Activated CD4-positive, alpha-beta T cell treated with anti-CD3 and anti-CD28 coated beads, Interleukin-2, amount 10 ng/mL, durations not matched to agents 24 days and 14 days (primary cell): ENCODE data around the gene C10orf71. TPM values are rescaled to one million over a fixed set of nuclear protein-coding genes. Genes with fewer than 3 reads are reported as not detected.

ENCODE experiments used
- DNase-seq: peaks from one replicate; pipeline ENCODE4 v3.0.0; 2022
- H3K27ac Mint-ChIP-seq: one replicate; pipeline ENCODE4 v1.8.0; 2022; ENCODE audit warnings: mild to moderate bottlenecking, mixed read lengths
- H3K27me3 Mint-ChIP-seq: one replicate; pipeline ENCODE4 v1.8.0; 2022; ENCODE audit warnings: mixed read lengths
- H3K36me3 Mint-ChIP-seq: one replicate; pipeline ENCODE4 v1.8.0; 2022; ENCODE audit warnings: low read depth, mild to moderate bottlenecking, mixed read lengths
- H3K4me1 Mint-ChIP-seq: one replicate; pipeline ENCODE4 v1.8.0; 2021; ENCODE audit warnings: mixed read lengths
- H3K4me3 Mint-ChIP-seq: one replicate; pipeline ENCODE4 v1.8.0; 2022; ENCODE audit warnings: mild to moderate bottlenecking, moderate library complexity, mixed read lengths
- H3K9me3 Mint-ChIP-seq: one replicate; pipeline ENCODE4 v1.8.0; 2021; ENCODE audit warnings: mixed read lengths
- intact Hi-C: fragments of 100-400 bp; cut with micrococcal nuclease; formaldehyde crosslinking; loops from one replicate; pipeline ENCODE4 v1.15.1; 2023
- total RNA-seq: library from RNA; stranded (reverse); gene quantifications from 2 replicates; pipeline ENCODE4 v1.2.3, GENCODE V29; 2022

C10orf71 gene
- total RNA-seq, 1 donor from 2014 or later, result not detected

DNA sequence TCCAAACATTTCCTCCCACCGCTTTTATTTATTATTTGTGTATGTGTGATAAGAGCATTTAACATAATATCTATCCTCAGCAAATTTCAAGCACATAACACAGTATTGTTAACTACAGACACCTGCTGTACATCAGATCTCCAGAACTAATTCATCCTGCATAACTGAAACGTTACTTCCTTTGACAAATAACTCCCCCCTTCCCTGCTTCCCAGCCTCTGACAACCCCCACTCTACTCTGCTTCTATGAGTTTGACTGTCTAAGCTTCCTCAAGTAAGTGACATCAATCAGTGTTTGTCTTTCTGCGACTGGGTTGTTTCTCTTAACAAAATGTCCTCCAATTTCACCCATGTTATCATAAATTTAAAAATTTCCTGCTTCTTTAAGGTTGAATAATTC is 22.1 kb downstream of the C10orf71 start:
- Mint-ChIP-seq H3K36me3 (no peaks in the 10 kb centered on the region), H3K4me1 (peaks cover 2% of the 10 kb centered on the region), H3K4me3 (no peak overlapping the region), H3K9me3 (no peaks in the 10 kb centered on the region), H3K27me3 (peaks cover 5% of the 10 kb centered on the region), H3K27ac (no peak overlapping the region)
- intact Hi-C loops, result no loop called here
- no peak for DNase-seq

DNA sequence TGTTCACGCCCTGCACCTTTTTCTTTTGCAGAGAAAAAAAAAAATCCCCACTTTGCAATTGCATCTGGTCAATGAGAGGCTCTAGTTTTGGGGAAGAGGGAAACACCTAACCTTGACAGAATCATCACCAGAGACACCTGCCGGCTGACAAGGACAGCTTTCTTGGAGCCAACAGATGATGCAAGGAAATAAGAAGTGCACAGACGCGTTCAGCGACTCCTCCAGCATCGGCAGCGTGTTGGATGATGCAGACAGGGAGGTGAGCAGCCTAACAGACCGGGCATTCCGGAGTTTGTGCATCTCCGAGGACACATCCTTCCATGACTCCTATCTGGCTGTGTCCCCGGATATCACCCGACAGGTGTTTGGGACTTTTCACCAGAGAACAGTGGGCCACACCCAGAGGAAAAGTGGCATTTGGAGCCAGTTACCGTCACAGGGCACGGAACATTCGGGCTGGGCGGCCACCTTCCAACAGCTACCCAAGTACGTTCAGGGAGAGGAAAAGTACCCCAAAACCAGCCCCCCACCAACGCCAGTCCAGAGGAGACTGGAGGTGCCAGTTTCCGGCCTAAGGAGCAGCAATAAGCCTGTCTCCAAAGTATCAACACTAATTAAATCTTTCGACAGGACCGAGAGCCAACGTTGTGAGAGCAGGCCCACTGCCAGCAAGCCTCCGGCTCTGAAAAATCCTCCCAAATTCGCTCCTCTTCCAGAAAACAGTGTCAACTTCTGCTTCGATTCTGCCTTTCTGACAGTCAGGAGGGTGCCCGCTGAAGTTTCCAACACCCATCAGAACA is 23.6 kb downstream of the C10orf71 start:
- no peak for DNase-seq

DNA sequence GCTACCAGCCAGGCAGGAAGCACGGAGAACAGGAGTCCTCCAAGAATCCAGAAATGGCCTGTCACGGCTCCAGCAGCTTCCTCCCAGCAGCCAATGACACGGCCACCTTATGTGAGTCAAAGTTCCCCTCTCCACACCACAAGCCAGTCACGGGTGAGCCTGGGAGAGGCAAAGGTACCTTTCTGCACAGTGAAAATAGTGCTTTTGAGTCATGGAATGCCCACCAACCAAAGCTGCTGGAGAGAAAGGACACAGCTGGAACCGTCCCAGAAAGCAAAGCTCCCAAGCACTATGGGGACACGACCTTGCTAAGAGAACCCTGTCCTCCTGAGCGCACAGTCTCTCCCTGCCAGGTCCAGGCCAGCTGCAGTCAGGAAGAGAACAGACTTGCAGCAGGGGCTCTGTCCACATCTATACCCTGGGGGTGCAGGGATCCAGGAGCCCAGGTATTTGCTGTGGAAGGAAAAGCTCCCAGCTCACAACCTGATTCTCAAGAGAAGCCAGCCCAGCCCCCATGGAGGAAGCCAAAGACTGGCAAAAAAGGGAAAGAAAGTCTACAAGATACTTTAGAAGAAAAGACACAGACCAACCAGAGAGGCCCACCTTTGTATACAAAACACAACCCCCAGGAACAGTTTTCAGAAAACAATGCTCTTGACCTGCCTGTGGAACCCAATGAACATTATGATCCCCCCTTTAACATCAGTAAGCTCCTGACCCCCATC is 24.4 kb downstream of the C10orf71 start:
- Mint-ChIP-seq H3K9me3 (no peaks in the 10 kb centered on the region), H3K36me3 (no peaks in the 10 kb centered on the region), H3K27ac (no peak overlapping the region), H3K4me3 (no peak overlapping the region), H3K4me1 (peaks cover 2% of the 10 kb centered on the region), H3K27me3 (peaks cover 5% of the 10 kb centered on the region)
- intact Hi-C loops, result no loop called here
- no peak for DNase-seq

More for the DNA sequence above, 23.6 kb downstream of the C10orf71 start:
- Mint-ChIP-seq H3K27me3 (peaks cover 5% of the 10 kb centered on the region), H3K36me3 (no peaks in the 10 kb centered on the region), H3K27ac (no peak overlapping the region), H3K9me3 (no peaks in the 10 kb centered on the region), H3K4me3 (no peak overlapping the region), H3K4me1 (peaks cover 2% of the 10 kb centered on the region)
- intact Hi-C loops, result no loop called here

DNA sequence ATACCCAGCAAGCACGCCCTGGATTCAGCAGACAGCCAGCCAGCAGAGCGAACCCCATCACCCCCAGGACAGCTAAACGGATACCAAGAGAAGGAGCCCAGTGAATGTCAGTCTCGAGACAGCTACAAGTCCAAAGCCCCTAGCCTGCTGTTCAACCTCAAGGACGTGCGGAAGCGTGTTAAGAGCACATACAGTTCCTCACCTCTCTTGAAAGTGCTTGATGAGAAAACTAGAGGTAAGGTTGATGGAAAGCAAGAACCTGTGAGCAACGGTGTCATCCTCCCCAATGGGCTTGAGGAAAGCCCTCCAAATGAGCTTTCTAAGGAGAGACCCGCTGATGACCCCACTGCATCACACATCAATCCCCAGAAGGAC is 24.9 kb downstream of the C10orf71 start:
- H3K9me3 Mint-ChIP-seq, result no peaks in the 10 kb centered on the region
- peaks cover 2% of the 10 kb centered on the region for H3K4me1 Mint-ChIP-seq
- H3K36me3 Mint-ChIP-seq, result no peaks in the 10 kb centered on the region
- no peak for DNase-seq
- no peak overlapping the region for H3K27ac Mint-ChIP-seq
- no peak overlapping the region for H3K4me3 Mint-ChIP-seq
- intact Hi-C loops, result no loop called here
- peaks cover 5% of the 10 kb centered on the region for H3K27me3 Mint-ChIP-seq

DNA sequence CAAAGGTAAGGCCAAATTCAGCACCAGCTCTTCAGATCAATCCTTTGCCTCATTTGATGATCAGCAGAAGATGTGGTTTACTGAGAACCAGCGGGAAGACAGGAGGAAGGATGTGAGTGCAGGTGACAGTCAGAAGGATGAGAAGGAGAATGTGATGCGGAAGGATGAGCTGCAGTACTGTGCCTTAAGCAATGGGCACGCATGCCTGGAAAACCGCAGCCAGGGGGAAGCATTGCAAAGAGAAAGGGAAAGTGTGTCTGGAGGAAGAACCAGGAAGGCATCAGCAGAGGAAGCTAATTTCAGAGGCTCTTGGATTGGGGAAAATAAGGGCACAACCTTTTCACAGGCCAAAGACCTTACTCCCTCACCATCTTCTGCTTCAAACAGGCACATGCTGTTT is 25.7 kb downstream of the C10orf71 start:
- Mint-ChIP-seq H3K4me1 (peaks cover 1% of the 10 kb centered on the region), H3K4me3 (no peak overlapping the region), H3K9me3 (no peaks in the 10 kb centered on the region), H3K27ac (no peak overlapping the region), H3K27me3 (peaks cover 5% of the 10 kb centered on the region), H3K36me3 (no peaks in the 10 kb centered on the region)
- intact Hi-C loops, result no loop called here
- no peak for DNase-seq

DNA sequence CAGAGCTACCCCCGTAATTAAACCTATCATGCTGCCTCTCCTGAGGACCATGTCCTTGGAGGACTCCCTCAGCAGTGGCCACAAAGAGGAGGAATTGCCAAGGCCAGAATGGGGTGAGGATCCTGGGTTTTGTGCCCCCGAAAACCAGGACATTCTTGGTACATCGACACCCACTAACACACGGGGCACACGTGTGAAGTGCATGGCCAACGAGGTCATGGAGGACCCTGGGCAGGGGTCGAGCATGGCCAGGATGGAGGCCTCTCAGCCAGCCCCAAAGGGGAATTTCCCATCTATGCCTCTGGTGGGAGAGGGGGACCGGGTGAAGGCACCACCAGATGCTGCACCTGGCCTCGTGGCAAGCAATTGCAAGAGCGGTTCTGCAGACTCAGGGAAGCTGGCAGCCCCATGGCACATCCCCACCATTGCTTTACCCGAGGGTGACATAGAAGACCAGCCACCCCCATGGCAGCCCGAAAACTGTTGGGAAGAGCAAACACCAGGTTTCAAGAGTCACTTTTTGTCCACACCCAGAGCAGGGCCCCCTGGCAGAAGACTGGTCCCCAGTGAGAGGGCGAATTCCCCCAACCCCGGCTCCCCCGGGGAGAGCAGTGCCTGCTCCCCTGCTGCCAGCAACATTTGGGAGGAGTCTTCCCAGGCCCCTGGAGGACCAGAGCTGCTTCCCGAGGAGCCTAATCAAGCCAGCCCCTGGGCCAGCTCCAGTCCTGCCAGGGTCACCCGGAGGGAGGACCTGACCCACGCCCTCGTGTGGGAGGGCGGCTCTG is 26.4 kb downstream of the C10orf71 start:
- H3K27ac Mint-ChIP-seq, result no peak overlapping the region
- intact Hi-C loops, result no loop called here
- no peaks in the 10 kb centered on the region for H3K9me3 Mint-ChIP-seq
- no peak overlapping the region for H3K4me3 Mint-ChIP-seq
- H3K36me3 Mint-ChIP-seq, result no peaks in the 10 kb centered on the region
- DNase-seq, result no peak
- H3K27me3 Mint-ChIP-seq, result peaks cover 4% of the 10 kb centered on the region
- H3K4me1 Mint-ChIP-seq, result no peaks in the 10 kb centered on the region

DNA sequence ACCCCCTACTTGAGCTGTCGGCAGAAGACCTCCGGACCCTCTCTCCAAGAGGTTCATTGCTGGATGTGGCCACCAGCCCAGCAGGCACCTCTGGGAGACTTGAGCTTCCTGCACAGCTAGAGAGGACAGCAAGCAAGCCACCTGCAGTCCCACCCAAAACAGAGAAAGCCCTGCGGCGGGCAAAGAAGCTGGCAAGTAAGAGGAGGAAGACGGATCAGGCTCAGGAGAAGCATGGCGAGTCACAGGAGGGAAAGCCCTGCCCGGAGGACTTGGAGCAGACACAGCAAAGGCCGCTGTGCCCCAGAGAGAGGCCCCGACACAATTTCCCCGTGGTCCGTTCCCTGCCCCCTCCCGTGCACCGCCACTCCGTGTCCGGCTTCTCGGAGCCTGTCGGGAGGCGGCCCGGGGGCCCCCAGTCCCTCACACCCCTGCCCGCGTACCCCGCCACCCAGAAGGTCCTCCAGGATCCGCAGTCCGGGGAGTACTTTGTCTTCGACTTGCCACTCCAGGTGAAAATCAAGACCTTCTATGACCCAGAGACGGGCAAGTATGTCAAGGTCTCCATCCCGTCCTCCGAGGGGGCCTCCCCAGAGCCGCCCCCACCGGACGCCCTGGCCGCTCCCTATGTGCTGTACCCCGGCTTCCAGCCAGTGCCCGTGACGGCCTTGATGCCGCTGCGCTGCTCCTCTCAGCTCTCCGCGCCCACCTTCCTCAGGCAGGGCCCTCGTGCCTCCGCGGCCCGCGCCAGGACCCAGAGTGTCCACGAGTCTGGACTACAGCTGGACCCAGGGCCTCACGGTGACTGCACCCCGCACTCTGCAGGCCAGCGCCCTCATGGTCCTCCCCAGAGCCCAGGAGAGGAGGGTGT is 27.2 kb downstream of the C10orf71 start:
- no peak overlapping the region for H3K27ac Mint-ChIP-seq
- H3K36me3 Mint-ChIP-seq, result no peaks in the 10 kb centered on the region
- no peak for DNase-seq
- H3K27me3 Mint-ChIP-seq, result peaks cover 2% of the 10 kb centered on the region
- intact Hi-C loops, result no loop called here
- no peak overlapping the region for H3K4me3 Mint-ChIP-seq
- no peaks in the 10 kb centered on the region for H3K4me1 Mint-ChIP-seq
- no peaks in the 10 kb centered on the region for H3K9me3 Mint-ChIP-seq

DNA sequence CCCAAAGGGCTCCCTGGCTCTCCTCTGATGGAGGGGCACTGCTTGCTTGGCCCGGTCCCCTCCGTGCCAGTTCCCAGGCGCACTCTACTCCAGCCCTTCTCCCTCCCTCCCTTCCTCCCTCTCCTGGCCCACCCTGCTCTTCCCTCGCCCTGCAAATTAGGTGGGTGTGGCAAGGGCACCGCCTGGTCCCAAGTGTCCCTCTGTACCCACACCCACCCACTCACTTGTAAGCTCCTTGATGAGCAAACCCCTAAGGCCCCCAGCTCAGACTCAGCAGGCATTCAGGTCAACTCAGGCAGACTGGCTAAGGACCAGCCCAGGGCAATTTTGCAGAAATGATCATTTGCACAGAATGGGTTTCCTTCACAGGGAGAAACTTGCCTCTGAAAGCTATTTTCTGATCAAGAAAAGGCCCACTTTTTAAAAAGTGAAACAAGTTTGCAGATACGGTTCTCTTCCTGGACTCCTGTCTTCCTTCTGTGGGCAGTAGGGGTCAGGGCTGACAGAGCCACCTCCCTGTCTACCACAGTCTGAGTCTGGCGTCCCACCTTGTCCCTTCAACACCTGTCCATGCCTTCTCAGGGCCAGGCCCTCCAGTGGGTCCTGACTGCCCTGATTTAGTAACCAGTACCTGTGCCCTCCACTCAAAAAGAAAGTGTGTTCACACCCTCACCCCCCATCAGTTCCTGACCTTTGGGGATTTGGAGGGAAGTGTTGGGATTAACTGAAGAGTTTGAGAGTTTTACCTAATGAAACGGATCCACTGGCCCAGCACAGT is 28.3 kb downstream of the C10orf71 start:
- intact Hi-C loops, result no loop called here
- Mint-ChIP-seq H3K9me3 (no peaks in the 10 kb centered on the region), H3K4me1 (no peaks in the 10 kb centered on the region), H3K36me3 (no peaks in the 10 kb centered on the region), H3K4me3 (no peak overlapping the region), H3K27me3 (no peaks in the 10 kb centered on the region), H3K27ac (no peak overlapping the region)
- DNase-seq, result no peak

DNA sequence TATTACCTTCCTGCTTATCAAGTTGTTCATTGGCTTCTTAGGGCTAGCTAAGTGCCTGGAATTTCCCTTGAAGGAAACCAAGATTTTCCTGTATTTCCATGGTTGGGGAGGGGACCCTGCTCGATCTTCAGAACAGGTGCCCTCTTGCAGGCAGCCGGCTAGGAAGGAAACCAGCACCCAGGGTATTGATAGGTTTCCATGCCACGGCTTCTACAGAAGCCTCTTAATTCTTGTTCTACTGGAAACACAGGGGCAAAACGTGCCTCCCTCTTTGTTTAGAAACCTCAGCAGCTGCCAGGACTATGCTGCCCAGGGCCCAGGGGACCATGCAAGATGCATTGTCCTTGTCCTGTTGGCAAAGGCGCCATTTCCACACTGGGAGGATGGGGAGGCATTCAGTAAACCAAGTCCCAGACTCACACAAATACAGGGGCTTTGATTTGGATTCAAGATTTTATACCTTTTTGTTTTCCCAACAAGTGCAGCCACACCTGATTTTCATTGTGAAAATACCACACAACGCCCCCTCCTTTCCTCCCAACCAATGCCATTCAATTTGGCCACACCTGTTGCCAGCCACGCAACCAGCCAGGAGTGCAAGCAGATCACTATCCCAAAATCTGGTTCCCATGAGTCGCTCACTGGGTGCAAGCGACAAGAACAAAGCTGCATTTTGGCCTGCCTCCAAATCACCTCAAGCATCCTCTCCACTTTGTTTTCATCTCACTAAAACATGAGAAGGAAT is 29.6 kb downstream of the C10orf71 start:
- no peaks in the 10 kb centered on the region for H3K27me3 Mint-ChIP-seq
- intact Hi-C loops, result no loop called here
- no peak overlapping the region for H3K4me3 Mint-ChIP-seq
- no peaks in the 10 kb centered on the region for H3K9me3 Mint-ChIP-seq
- H3K27ac Mint-ChIP-seq, result no peak overlapping the region
- DNase-seq, result no peak
- H3K36me3 Mint-ChIP-seq, result no peaks in the 10 kb centered on the region
- H3K4me1 Mint-ChIP-seq, result no peaks in the 10 kb centered on the region

DNA sequence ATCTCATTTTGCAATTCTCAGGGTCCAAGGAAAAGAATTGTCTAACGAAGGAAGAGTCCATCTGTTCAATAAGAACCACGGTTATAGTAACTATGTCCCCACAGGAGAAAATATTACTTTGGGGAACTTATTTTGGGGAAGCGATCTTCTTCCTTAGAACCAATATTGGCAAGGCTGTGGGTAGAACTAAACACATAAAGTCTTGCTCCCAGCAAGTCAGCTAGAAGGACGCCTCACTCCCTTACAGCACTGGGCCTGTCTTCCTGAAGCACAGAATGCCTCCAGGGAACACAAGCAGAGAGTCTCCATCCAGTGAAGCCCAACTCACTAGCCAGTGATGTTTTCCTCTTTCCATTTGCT is 30.2 kb downstream of the C10orf71 start:
- H3K4me1 Mint-ChIP-seq, result no peaks in the 10 kb centered on the region
- H3K9me3 Mint-ChIP-seq, result peaks cover 5% of the 10 kb centered on the region
- intact Hi-C loops, result no loop called here
- DNase-seq, result no peak
- no peak overlapping the region for H3K4me3 Mint-ChIP-seq
- no peak overlapping the region for H3K27ac Mint-ChIP-seq
- H3K27me3 Mint-ChIP-seq, result no peaks in the 10 kb centered on the region
- H3K36me3 Mint-ChIP-seq, result no peaks in the 10 kb centered on the region

DNA sequence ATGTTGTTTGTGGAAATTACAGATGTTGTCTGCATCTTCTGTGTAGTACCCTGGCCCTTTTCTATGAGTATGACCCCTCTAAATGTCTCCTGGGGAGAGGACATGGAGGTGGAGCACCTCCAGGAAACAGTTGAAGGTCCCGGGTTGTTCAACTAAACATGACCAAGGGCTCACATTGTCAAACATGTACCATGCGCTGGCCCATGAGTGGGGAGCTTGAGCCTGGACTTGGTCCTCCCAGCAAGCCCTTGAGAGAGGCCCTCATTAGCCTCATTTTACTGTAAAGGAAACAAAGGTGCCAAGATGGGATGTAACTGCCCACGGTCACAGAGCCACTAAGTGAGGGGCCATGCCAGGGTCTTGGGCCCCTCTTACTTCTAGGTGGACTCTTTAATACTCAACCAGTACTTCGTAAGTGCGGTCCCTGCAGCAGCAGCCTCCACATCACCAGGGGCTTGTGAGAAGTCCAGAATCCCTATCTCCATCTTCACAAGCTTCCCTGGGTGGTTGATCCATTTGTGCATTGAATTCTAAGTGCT is 31.2 kb downstream of the C10orf71 start:
- Mint-ChIP-seq H3K36me3 (peaks cover under 1% of the 10 kb centered on the region), H3K27me3 (no peaks in the 10 kb centered on the region), H3K27ac (no peak overlapping the region), H3K9me3 (peaks cover 14% of the 10 kb centered on the region), H3K4me1 (peaks cover under 1% of the 10 kb centered on the region), H3K4me3 (no peak overlapping the region)
- intact Hi-C loops, result no loop called here
- no peak for DNase-seq

DNA sequence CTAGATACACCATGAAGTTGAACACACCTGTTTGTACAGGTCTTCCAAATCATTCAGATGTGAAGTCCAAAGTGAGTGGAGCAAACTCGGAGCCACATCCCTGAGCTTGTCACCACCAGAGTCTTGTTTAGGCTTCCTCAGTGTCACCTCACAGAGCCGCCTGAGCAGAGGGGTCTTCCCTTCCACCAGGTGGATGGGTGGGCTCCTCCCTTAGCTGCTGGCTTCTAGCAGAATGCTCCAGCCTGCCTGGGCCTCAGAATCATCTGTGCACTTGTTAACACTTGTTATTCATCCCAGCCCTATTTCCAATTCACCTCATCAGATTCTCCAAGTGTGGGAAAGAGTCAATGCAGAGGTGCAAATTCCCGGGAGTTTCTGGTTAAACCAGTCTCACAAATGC is 32.5 kb downstream of the C10orf71 start:
- peaks cover 4% of the 10 kb centered on the region for H3K36me3 Mint-ChIP-seq
- H3K27me3 Mint-ChIP-seq, result no peaks in the 10 kb centered on the region
- H3K27ac Mint-ChIP-seq, result no peak overlapping the region
- peaks cover 5% of the 10 kb centered on the region for H3K4me1 Mint-ChIP-seq
- H3K4me3 Mint-ChIP-seq, result no peak overlapping the region
- intact Hi-C loops, result no loop called here
- DNase-seq, result no peak
- H3K9me3 Mint-ChIP-seq, result peaks cover 25% of the 10 kb centered on the region
